Endodermal cell (in vitro differentiated cells): ENCODE measurements around the gene DUOXA1. TPM values are rescaled to one million over a fixed set of nuclear protein-coding genes. Genes with fewer than 3 reads are reported as not detected.

Experiments
- DNase-seq: peaks from one replicate; pipeline ENCODE4 v3.0.0-alpha.2; 2017
- H3K27ac ChIP-seq: 2 replicates; pipeline ENCODE4 v1.5.1; 2013; ENCODE audit warnings: mild to moderate bottlenecking, low read depth, low read length, moderate library complexity
- H3K27me3 ChIP-seq: 2 replicates; pipeline ENCODE4 v1.6.1; 2013; ENCODE audit warnings: mild to moderate bottlenecking, low read length, moderate library complexity; ENCODE audit not compliant: insufficient read depth, control insufficient read depth, poor library complexity, severe bottlenecking
- H3K36me3 ChIP-seq: 2 replicates; pipeline ENCODE4 v1.7.0; 2013; ENCODE audit warnings: mild to moderate bottlenecking, low read length, moderate library complexity; ENCODE audit not compliant: control insufficient read depth, insufficient read depth
- H3K4me1 ChIP-seq: one replicate; pipeline ENCODE4 v1.7.0; 2013; ENCODE audit warnings: low read length; ENCODE audit not compliant: control insufficient read depth, insufficient read depth
- H3K4me3 ChIP-seq: 2 replicates; pipeline ENCODE4 v1.5.1; 2013; ENCODE audit warnings: mild to moderate bottlenecking, low read length, moderate library complexity
- H3K9ac ChIP-seq: 2 replicates; pipeline ENCODE4 v1.6.1; 2013; ENCODE audit warnings: mild to moderate bottlenecking, low read length, moderate library complexity; ENCODE audit not compliant: poor library complexity, severe bottlenecking; ENCODE audit errors: extremely low read depth
- H3K9me3 ChIP-seq: 2 replicates; pipeline ENCODE4 v1.6.1; 2013; ENCODE audit warnings: mild to moderate bottlenecking, low read length, moderate library complexity; ENCODE audit not compliant: control insufficient read depth
- H3K27ac Mint-ChIP-seq: 2 replicates; pipeline ENCODE4 v1.8.0; 2020; ENCODE audit warnings: mixed read lengths
- H3K27me3 Mint-ChIP-seq: 2 replicates; pipeline ENCODE4 v1.8.0; 2021; ENCODE audit warnings: mild to moderate bottlenecking, mixed read lengths; ENCODE audit not compliant: insufficient read depth
- H3K36me3 Mint-ChIP-seq: 2 replicates; pipeline ENCODE4 v1.8.0; 2020; ENCODE audit warnings: low read depth, mixed read lengths
- H3K4me1 Mint-ChIP-seq: 2 replicates; pipeline ENCODE4 v1.8.0; 2020; ENCODE audit warnings: mixed read lengths
- H3K4me3 Mint-ChIP-seq: 2 replicates; pipeline ENCODE4 v1.8.0; 2020; ENCODE audit warnings: mild to moderate bottlenecking, moderate library complexity, mixed read lengths
- H3K9me3 Mint-ChIP-seq: 2 replicates; pipeline ENCODE4 v1.8.0; 2020; ENCODE audit warnings: mild to moderate bottlenecking, mixed read lengths
- WGBS, 2 experiments: methylation state at CpG; one replicate each; pipeline versions ENCODE4 v1.1.5 to v1.1.7; 2013; ENCODE audit warnings: missing lambda C conversion rate in 2 of 2, mixed read lengths in 1 of 2; ENCODE audit not compliant: insufficient coverage in 1 of 2, insufficient read length in 1 of 2; 5-methylcytosine and 5-hydroxymethylcytosine counted together
- total RNA-seq, 2 donors: library from RNA; stranded (reverse); fragmentation: NEBNext Ultra II Directional in 1 of 2; extraction: Animal tissue kit (Norgen Biotek cat#: 25700) in 1 of 2; gene quantifications; 2 replicates in 1 of 2; 3 replicates in 1 of 2; pipeline ENCODE4 v1.2.1, GENCODE V29; 2021
- TF ChIP-seq, protein P1 (sequence below): fragments of 200-600 bp; sonication (generic); conservative IDR thresholded peaks from 2 replicates; pipeline ENCODE4 v1.5.0; 2021; ENCODE audit warnings: antibody characterized with exemption, mild to moderate bottlenecking

Gene DUOXA1
- total RNA-seq, 2 donors from 2014 or later, result 0.86 to 0.99 TPM

DNA sequence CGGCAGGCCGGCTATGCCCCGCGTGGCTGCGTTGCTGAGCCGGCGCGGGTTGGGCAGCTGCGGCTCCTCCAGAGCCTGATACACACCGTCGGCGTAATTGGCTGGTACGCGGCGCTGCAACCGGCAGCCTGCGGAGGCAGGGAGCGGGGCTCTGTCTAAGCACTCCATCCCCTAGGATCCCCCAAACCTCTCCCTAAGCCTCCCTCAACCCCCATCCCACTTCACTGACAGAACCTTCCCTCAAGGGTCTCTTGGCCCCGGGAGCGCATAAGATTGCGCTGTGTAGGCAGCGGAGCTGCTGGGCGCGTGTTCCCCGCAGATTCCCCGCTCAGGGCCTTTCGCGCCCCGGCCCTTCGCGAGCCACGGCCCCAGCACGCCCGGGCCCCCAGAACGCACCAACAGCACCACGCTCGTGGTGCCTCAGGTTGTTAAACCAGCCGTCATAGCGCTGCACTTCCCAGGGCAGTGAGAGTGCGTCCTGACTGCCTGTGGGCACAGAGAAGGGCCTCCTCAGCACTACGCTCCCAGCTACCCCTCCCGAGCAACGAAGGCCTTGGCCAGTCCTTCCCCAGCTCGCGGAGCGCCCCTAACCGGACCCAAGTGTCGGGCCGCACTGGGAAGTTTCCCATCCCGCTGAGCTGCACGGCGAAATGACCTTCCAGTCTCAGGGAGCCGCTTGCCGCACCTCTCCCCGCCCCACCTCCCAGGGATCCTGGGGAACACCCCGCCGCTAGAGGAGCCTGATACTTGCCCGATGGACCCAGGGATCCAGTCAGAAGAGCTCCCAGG lies 16.9 kb downstream of the DUOXA1 start:
- peak overlapping the region; percentile 67 for H3K4me3 ChIP-seq
- Mint-ChIP-seq H3K36me3 (no peaks in the 10 kb centered on the region), H3K4me3 (peak overlapping the region; percentile 51)

DNA sequence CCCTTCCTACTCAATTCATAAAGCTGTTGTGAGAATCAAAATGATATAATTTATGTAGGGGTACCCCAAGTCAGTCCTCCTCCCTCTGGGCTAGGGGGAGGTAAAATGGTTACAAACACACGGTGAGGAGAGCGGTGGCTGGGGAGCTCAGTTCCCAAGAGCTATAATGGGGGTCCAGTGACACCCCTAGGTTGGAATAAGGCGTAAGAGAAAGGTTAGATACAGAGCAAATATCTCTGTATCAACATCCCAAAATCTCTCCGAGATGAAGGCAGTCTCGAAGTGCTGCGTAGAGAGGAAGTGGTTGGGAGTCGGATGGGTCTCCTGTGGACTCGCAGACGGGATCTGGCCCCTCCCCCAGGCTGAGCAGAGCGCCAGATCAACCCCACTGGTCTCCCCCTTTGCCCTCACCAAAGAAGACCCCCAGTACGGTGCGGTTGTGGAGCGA lies 17.5 kb downstream of the DUOXA1 start:
- Histone ChIP-seq H3K27me3 (peaks cover 91% of the 10 kb centered on the region), H3K9me3 (no peaks in the 10 kb centered on the region), H3K27ac (no peak overlapping the region), H3K4me1 (no peaks in the 10 kb centered on the region), H3K36me3 (no peaks in the 10 kb centered on the region), H3K9ac (peak overlapping the region; percentile 1), H3K4me3 (peak overlapping the region; percentile 67)
- H3K36me3 Mint-ChIP-seq, result no peaks in the 10 kb centered on the region
- WGBS, 2 experiments, result 0 to 24% methylated on average over 3 to 13 of the region's 13 CpGs
- peak overlapping the region; percentile 51 for H3K4me3 Mint-ChIP-seq
- H3K27me3 Mint-ChIP-seq, result peaks cover 81% of the 10 kb centered on the region
- peaks cover 16% of the 10 kb centered on the region for H3K4me1 Mint-ChIP-seq
- TF ChIP-seq, protein P1, sequence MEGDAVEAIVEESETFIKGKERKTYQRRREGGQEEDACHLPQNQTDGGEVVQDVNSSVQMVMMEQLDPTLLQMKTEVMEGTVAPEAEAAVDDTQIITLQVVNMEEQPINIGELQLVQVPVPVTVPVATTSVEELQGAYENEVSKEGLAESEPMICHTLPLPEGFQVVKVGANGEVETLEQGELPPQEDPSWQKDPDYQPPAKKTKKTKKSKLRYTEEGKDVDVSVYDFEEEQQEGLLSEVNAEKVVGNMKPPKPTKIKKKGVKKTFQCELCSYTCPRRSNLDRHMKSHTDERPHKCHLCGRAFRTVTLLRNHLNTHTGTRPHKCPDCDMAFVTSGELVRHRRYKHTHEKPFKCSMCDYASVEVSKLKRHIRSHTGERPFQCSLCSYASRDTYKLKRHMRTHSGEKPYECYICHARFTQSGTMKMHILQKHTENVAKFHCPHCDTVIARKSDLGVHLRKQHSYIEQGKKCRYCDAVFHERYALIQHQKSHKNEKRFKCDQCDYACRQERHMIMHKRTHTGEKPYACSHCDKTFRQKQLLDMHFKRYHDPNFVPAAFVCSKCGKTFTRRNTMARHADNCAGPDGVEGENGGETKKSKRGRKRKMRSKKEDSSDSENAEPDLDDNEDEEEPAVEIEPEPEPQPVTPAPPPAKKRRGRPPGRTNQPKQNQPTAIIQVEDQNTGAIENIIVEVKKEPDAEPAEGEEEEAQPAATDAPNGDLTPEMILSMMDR, result no peak
- H3K27ac Mint-ChIP-seq, result no peak overlapping the region
- no peak for DNase-seq
- H3K9me3 Mint-ChIP-seq, result no peaks in the 10 kb centered on the region

More for the DNA sequence above, 16.9 kb downstream of the DUOXA1 start:
- H3K36me3 ChIP-seq, result no peaks in the 10 kb centered on the region
- H3K27ac ChIP-seq, result no peak overlapping the region
- no peaks in the 10 kb centered on the region for H3K9me3 ChIP-seq
- H3K4me1 Mint-ChIP-seq, result peaks cover 16% of the 10 kb centered on the region
- peaks cover 5% of the 10 kb centered on the region for H3K9me3 Mint-ChIP-seq
- no peaks in the 10 kb centered on the region for H3K4me1 ChIP-seq
- H3K9ac ChIP-seq, result peak overlapping the region; percentile 1
- WGBS, 2 experiments, result 3 to 4% methylated on average over 15 to 57 of the region's 58 CpGs
- TF ChIP-seq, protein P1, result no peak
- peaks cover 95% of the 10 kb centered on the region for H3K27me3 ChIP-seq
- peak; percentile 79 for DNase-seq
- no peak overlapping the region for H3K27ac Mint-ChIP-seq
- peaks cover 87% of the 10 kb centered on the region for H3K27me3 Mint-ChIP-seq

DNA sequence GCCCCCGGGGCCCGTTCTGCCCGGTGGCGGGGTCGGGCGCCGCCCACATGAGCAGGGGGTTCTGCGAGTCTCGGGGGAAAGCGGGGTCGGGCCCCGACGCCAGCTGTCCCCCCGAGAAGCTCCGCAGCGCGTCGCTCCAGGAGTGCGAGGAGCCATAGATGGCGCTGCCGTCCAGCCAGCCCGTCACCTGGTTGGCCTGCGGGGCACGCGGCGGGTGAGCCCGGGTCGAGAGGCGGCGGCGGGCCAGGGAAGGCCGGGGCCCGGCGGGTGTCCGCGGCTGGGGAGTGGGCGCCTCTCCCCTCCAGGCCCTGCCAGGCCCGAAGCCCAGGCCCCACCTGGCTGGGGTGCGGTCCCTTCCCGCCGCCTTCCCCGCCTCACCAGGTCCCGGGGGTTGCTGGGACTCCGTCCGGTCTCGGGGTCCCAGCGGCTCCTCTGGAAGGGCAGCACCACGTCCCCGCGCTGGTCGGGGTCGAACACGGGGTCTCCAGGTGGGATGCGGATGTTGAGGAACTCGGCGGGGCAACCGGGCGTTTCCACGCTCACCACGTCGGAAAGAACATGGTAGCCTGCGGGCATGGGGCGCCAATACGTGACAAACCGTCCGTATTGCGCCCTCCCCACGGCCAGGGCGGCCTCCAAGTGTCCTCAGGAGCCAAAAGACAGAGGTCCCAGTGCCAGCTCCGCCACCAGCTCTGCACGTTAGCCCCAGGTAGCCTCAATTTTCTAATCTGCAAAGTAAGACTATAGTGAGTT lies 18.1 kb downstream of the DUOXA1 start:
- H3K4me1 ChIP-seq, result no peaks in the 10 kb centered on the region
- H3K9me3 ChIP-seq, result no peaks in the 10 kb centered on the region
- Mint-ChIP-seq H3K36me3 (no peaks in the 10 kb centered on the region), H3K9me3 (no peaks in the 10 kb centered on the region), H3K27ac (no peak overlapping the region), H3K4me1 (peaks cover 16% of the 10 kb centered on the region), H3K4me3 (peak overlapping the region; percentile 51), H3K27me3 (peaks cover 80% of the 10 kb centered on the region)
- peak; percentile 66 for DNase-seq
- H3K27me3 ChIP-seq, result peaks cover 91% of the 10 kb centered on the region
- H3K36me3 ChIP-seq, result no peaks in the 10 kb centered on the region
- no peak overlapping the region for H3K4me3 ChIP-seq
- no peak overlapping the region for H3K9ac ChIP-seq
- WGBS, 2 experiments, result 41 to 55% methylated on average over 25 to 67 of the region's 71 CpGs
- H3K27ac ChIP-seq, result no peak overlapping the region
- TF ChIP-seq, protein P1, result no peak
